ENCODE results near the gene ZNF699.

The ZNF699 gene

GRCh38 chr19:9251236-9251635, 58.4 kb downstream of the ZNF699 start:
- DNase-seq: no peak

DNA sequence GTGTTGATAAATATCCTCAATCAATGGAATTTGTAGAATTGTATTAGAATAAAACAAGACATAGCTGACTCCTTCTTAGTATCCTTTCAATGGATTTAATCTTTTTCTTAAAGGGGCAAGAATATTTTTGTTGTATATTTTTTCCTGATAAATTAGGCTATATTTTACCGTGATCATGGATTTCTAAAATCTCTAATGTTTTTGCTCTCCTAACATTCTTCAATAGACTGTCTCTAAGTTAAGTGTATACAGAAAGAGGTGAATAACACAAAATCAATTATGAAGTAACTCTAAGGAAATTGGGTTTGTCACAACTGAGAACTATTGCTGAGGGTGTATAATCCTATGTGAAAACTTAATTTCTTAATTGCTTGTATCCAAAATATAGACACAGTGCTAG, 59.0 kb downstream of the ZNF699 start, which contains the start of gene OR7E24:
OR7E24 (plus strand) TSS at position 301 of the 400 bp plus-strand sequence. CDS start 114 bp downstream, outside the sequence.
- no peak for DNase-seq
